Peyer's patch (tissue), 4 donors: Measurements from ENCODE around the gene ST6GALNAC4. TPM values are rescaled to one million over a fixed set of nuclear protein-coding genes. Genes with fewer than 3 reads are reported as not detected.

Source experiments
- DNase-seq, 3 donors: peaks; one replicate each; pipeline ENCODE4 v3.0.0-alpha.2; 2017 to 2019
- H3K27ac ChIP-seq, 4 donors: fragments of 200-600 bp; sonication (generic); one replicate each; pipeline ENCODE4 v1.5.1; 2016 to 2019
- H3K27me3 ChIP-seq, 2 donors: fragments of 200-600 bp; sonication (generic); one replicate each; pipeline ENCODE4 v1.5.1; 2019
- H3K36me3 ChIP-seq, 3 donors: fragments of 200-600 bp; sonication (generic); one replicate each; pipeline ENCODE4 v1.5.1; 2016 to 2019
- H3K4me1 ChIP-seq, 4 donors: fragments of 200-600 bp; sonication (generic); one replicate each; pipeline ENCODE4 v1.5.1; 2016 to 2019
- H3K4me3 ChIP-seq, 4 donors: fragments of 200-600 bp; sonication (generic); 1 replicate in 3 of 4; 2 replicates in 1 of 4; pipeline ENCODE4 v1.5.1; 2016 to 2019; ENCODE audit warnings: mild to moderate bottlenecking in 1 of 4
- H3K9me3 ChIP-seq, 4 donors: fragments of 200-600 bp; sonication (generic); one replicate each; pipeline ENCODE4 v1.5.1; 2016 to 2019; ENCODE audit warnings: mild to moderate bottlenecking in 1 of 4
- CTCF ChIP-seq, 6 experiments: fragments of 450-650 bp in 4 of 6; fragments of 200-600 bp in 2 of 6; sonication (generic) in 1 of 6; IDR thresholded peaks; one replicate each; pipeline ENCODE4 v1.5.1; 2017 to 2019; ENCODE audit warnings: antibody characterized with exemption in 6 of 6, mild to moderate bottlenecking in 3 of 6, moderate library complexity in 1 of 6
- POLR2A ChIP-seq, 2 donors: fragments of 450-650 bp; IDR thresholded peaks; one replicate each; pipeline ENCODE4 v1.5.1; 2017; ENCODE audit warnings: antibody characterized with exemption in 2 of 2, mild to moderate bottlenecking in 2 of 2, moderate library complexity in 2 of 2
- total RNA-seq, 4 donors: library from RNA; depleted of rRNA; stranded (reverse); fragments of >200 nt; gene quantifications; one replicate each; pipeline ENCODE4 v1.1.0, GENCODE V29; 2016

Gene ST6GALNAC4
- total RNA-seq, 4 donors from 2014 or later = 39.9 to 119 (median 46.7) TPM

GRCh38 chr9:127945338-127945737 lies 28.5 kb upstream of the ST6GALNAC4 start:
- Histone ChIP-seq H3K36me3 (peaks cover 0 to 94% (median 0%) of the 10 kb centered on the region in 3 donors), H3K27me3 (no peaks in the 10 kb centered on the region), H3K27ac (no peak overlapping the region), H3K9me3 (no peaks in the 10 kb centered on the region), H3K4me3 (no peak overlapping the region), H3K4me1 (peaks cover 0 to 23% (median 2%) of the 10 kb centered on the region in 4 donors)
- DNase-seq = no peak
- no peak for TF ChIP-seq CTCF (IDR thresholded peaks at IDR 0.05)

DNA sequence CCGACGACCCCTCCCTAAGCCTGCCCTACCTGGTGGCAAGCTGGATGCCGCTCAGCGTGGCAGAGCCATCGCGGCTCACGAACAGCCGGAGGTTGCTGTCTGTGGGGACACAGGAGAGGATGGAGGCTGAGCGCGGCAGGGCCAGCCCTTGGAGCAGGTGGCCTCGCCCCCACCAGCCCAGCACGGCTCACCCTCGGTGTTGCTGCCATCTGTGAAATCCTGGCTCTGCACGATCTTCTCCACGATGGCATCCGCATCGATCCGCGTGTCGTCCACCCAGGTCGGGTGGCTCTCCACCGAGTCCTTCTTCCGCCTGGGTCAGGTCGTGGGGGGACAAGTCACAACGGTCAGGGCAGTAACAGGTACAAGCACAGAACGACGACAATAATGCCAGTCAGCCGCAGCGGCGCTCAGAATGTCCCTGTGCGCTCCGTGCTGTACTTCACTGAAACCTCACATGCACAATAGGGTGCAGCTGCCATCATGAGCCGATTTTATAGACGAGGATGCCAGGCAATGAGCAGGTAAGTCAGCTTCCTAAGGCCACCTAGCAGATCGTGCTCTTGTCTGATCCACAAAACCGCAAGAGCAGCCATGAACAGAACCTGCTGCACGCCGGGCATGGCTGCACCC lies 27.9 kb upstream of the ST6GALNAC4 start:
- H3K27me3 ChIP-seq = no peaks in the 10 kb centered on the region
- no peaks in the 10 kb centered on the region for H3K9me3 ChIP-seq
- no peak for DNase-seq
- H3K27ac ChIP-seq = peak overlapping the region in 2 of 4 donors; percentile 6 to 48
- peaks cover 0 to 19% (median 2%) of the 10 kb centered on the region in 4 donors for H3K4me1 ChIP-seq
- peaks cover 0 to 94% (median 0%) of the 10 kb centered on the region in 3 donors for H3K36me3 ChIP-seq
- TF ChIP-seq CTCF (IDR thresholded peaks at IDR 0.05) (no peak), POLR2A (IDR thresholded peaks at IDR 0.05) (no peak)
- H3K4me3 ChIP-seq = no peak overlapping the region

GRCh38 chr9:127943731-127944144 lies 26.9 kb upstream of the ST6GALNAC4 start:
- Histone ChIP-seq H3K4me3 (no peak overlapping the region), H3K9me3 (no peaks in the 10 kb centered on the region), H3K27ac (peak overlapping the region in 2 of 4 donors; percentile 6 to 48), H3K36me3 (peaks cover 0 to 88% (median 0%) of the 10 kb centered on the region in 3 donors), H3K27me3 (no peaks in the 10 kb centered on the region), H3K4me1 (peaks cover 0 to 15% (median 2%) of the 10 kb centered on the region in 4 donors)
- TF ChIP-seq POLR2A (IDR thresholded peaks at IDR 0.05) (no peak), CTCF (IDR thresholded peaks at IDR 0.05) (peak; percentile 66 to 95 (median 92))
- DNase-seq = peak; percentile 86 to 94 (median 90)

GRCh38 chr9:127943011-127943662 lies 26.3 kb upstream of the ST6GALNAC4 start:
- no peak for DNase-seq
- H3K9me3 ChIP-seq = no peaks in the 10 kb centered on the region
- H3K36me3 ChIP-seq = peaks cover 0 to 82% (median 0%) of the 10 kb centered on the region in 3 donors
- H3K4me3 ChIP-seq = no peak overlapping the region
- no peaks in the 10 kb centered on the region for H3K27me3 ChIP-seq
- H3K27ac ChIP-seq = peak overlapping the region in 1 of 4 donors; percentile 48
- peaks cover 0 to 19% (median 5%) of the 10 kb centered on the region in 4 donors for H3K4me1 ChIP-seq
- no peak for TF ChIP-seq POLR2A (IDR thresholded peaks at IDR 0.05)

DNA sequence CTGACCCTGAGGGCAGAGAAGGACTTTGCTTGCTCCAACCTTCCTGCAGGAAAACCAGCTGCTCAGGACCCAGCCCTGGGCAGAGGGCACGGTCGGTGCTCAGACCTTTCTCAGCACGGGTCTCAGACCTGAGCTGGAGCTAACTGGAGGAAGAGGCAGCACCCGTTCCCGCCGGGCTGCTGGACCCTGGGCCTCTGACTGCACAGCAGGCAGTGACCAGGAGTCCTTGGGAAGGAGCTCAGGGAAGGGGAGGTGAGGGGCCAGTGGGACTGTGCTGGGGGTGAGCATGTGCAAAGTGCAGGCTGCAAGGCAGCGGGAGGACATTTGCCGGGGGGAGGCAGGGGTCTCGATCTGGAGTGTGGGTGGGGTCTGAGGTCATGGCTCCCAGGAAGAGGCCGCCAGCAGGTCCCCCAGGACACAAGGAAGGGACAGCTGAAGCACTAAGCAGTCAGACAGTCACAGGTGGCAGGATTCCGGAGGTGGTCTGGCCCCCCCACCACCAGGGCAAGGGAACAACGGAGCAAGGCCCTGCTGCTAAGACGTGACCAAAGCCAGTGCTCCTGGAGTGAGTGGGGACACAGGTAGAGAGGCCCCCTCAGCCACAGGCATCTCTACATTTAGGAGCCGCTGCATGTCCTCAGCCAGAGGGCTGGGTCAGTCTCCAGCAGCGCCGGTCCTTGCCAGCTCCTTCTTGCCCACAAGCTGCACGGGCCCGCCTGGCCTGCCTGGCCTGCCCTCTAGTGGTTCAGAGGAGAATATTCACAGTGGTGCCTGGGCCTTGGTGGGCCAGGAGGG lies 25.6 kb upstream of the ST6GALNAC4 start:
- H3K4me3 ChIP-seq = no peak overlapping the region
- TF ChIP-seq CTCF (IDR thresholded peaks at IDR 0.05) (peak; percentile 76 to 85 (median 84)), POLR2A (IDR thresholded peaks at IDR 0.05) (no peak)
- no peaks in the 10 kb centered on the region for H3K9me3 ChIP-seq
- peaks cover 0 to 75% (median 0%) of the 10 kb centered on the region in 3 donors for H3K36me3 ChIP-seq
- DNase-seq = peak; percentile 48 to 76 (median 70)
- no peaks in the 10 kb centered on the region for H3K27me3 ChIP-seq
- peak overlapping the region in 1 of 4 donors; percentile 48 for H3K27ac ChIP-seq
- peaks cover 0 to 22% (median 6%) of the 10 kb centered on the region in 4 donors for H3K4me1 ChIP-seq

DNA sequence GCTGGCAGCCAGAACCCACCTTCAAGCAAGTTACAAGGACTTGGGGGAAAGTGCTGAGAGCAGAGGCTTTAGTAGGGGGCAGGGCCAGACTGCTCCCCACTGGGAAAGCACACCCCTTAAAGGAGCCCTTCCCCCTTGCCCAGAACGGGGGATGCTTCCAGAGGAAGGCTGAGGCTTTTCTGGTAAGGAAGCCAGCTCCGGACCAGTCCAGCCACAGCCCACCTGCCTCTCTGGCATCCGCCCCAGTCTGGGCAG lies 25.0 kb upstream of the ST6GALNAC4 start:
- TF ChIP-seq POLR2A (IDR thresholded peaks at IDR 0.05) (no peak), CTCF (IDR thresholded peaks at IDR 0.05) (no peak)
- Histone ChIP-seq H3K27ac (no peak overlapping the region), H3K4me1 (peaks cover 2 to 25% (median 10%) of the 10 kb centered on the region in 4 donors), H3K9me3 (no peaks in the 10 kb centered on the region), H3K36me3 (peaks cover 0 to 71% (median 0%) of the 10 kb centered on the region in 3 donors), H3K4me3 (no peak overlapping the region), H3K27me3 (no peaks in the 10 kb centered on the region)
- no peak for DNase-seq
